GM19099 (cell line): ENCODE results near the gene ESF1.

Experiments used
- POLR2A ChIP-seq: IDR thresholded peaks from 3 replicates; pipeline ENCODE4 v1.6.1; 2011; ENCODE audit warnings: low read depth; ENCODE audit not compliant: insufficient read length; ENCODE audit errors: extremely low read depth

The ESF1 gene

GRCh38 chr20:13784893-13785715, at the start of gene ESF1, which contains the start of gene NDUFAF5:
TSS of gene ESF1 (minus strand) at chr20:13784919. CDS start at chr20:13783140, 1,779 bp downstream.
TSS of gene NDUFAF5 (plus strand) at chr20:13785028. CDS start at chr20:13785069, 41 bp downstream.
- peak; percentile 84 for TF ChIP-seq POLR2A

GRCh38 chr20:13831476-13831875, 46.8 kb upstream of the ESF1 start:
- TF ChIP-seq POLR2A = no peak

- no peak for TF ChIP-seq POLR2A
These were observed 40.7 kb upstream of the ESF1 start for GRCh38 chr20:13825465-13825864.

DNA sequence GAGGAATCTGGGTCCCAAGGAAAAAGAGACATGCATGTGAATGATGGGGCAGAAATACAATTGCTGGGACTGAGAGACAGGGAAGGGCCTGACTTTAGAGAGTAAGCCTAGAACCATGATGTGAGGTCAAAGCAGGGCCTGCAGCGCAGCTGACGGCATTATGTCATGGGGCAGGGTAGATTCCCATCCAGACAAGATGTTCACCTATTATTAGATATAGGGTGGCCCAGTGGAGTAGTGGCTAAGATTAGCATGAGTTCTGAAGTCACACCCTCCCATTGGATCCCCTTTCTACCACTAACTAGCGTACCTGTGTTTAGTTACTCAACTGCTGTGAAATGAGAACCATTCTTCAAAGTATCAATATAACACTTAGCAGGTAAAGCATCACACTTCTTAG, 39.7 kb upstream of the ESF1 start:
- TF ChIP-seq POLR2A = no peak

DNA sequence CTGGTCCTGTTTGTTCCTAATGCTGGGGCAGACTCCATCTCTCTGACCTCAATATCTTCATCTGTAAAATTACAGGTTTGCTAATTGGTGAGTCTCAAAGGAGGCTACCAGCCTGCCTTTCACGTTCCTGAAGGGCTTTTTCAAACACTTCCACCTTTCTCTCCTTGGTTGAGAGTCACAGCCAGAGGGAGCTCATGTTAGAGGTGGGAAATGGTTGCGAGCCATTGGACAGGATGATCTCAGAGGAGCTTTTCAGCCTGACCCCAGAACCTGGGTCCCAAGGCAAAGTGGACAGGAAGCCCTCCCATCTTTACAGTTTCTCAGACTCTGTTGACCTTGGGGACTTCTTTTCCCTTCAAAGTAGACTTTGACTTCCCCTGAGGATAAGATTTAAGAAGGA, 37.7 kb upstream of the ESF1 start:
- TF ChIP-seq POLR2A = no peak

GRCh38 chr20:13821876-13822275, 37.2 kb upstream of the ESF1 start:
- no peak for TF ChIP-seq POLR2A

GRCh38 chr20:13819885-13820645, 35.3 kb upstream of the ESF1 start:
- TF ChIP-seq POLR2A = no peak

DNA sequence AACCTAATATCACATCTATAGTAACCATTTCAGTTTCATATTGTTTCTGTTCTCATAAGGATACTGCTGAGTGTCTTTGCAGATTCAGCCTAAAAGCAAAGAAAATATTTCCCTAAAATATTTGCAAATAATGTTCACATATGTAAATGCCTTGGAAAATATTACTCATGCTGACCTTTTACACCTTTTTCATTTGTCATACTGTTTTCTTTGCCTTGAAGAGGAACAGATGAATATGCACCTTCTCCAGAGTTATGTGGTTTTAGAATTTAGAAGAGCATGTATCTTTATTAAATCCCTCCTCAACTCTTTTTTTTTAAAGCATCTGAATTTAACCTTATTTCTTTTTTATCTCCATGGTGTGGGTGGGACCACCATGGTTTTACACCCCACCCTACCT, 32.6 kb upstream of the ESF1 start:
- no peak for TF ChIP-seq POLR2A

- no peak for TF ChIP-seq POLR2A
These were observed 32.0 kb upstream of the ESF1 start for GRCh38 chr20:13816757-13817156.

- TF ChIP-seq POLR2A = no peak
These were observed 30.0 kb upstream of the ESF1 start for GRCh38 chr20:13814672-13815071.

DNA sequence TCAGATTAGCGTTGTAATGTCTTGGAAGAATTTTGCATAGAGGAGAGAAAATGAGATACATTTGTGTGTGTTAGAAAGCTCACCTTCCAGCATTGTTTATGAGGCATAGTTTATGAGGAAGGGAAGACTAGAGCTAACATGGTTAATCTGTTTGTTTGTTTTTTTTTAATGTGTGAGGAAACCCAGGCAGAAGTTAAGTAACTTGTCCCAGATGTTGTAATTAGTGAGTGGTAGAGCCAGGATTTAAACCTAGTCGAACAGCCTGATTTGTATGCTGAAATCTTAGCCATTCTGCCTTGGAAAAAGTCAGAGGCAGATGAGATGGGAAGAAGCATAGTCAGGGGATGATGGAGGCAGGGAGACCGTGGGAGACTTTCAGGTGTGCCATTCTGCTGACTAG, 29.2 kb upstream of the ESF1 start:
- TF ChIP-seq POLR2A = no peak

- no peak for TF ChIP-seq POLR2A
These were observed 25.7 kb upstream of the ESF1 start for GRCh38 chr20:13810446-13810845.

DNA sequence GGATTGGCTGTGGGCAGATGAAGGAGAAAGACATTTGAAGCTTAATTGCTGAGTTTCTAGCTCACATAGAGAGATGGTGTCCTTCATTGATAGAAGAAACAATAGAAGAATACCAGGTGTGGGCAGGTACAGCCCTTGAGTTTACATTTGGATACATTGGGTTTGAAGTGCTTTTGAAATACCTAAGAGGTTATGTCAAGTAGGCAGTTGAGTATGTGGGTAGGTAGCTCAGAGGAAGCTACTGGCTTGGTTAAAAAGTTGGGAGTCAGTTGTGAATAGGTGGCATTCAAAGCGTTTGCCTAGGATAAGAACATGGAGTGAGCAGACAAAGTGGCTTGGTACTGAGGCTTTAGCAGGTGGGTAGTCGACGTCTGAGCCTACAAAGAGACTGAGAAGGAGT, 25.1 kb upstream of the ESF1 start:
- no peak for TF ChIP-seq POLR2A

GRCh38 chr20:13809373-13809772, 24.7 kb upstream of the ESF1 start:
- no peak for TF ChIP-seq POLR2A

GRCh38 chr20:13800728-13801134, 16.0 kb upstream of the ESF1 start:
- TF ChIP-seq POLR2A = no peak

DNA sequence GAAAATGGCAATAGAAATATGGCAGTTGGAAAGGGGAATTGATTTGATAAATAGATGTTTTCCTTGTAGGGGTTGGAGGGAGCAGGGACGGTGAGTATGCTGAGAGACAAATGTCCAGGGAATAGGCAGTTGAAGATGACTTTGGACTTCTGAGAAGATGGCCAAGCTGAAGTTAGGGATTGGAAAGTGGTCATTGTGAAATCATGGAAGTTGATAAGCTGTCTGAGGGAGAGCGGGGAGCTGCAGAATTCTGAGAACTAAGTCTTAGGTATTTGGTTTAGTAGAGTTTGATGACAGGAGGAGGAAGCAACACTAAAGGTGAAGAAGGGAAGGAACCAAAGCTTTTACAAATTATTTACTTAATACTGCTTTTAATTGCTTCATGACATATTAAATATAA, 15.3 kb upstream of the ESF1 start:
- no peak for TF ChIP-seq POLR2A
